Cerebellar cortex (tissue), 1 donor: ENCODE measurements around the gene MEGF6.

Experiments
- DNase-seq: peaks from one replicate; pipeline ENCODE4 v3.0.0-alpha.2; 2015; ENCODE audit warnings: low spot score

The MEGF6 gene

GRCh38 chr1:3608154-3608553 lies 3.2 kb downstream of the MEGF6 start:
- DNase-seq = no peak

GRCh38 chr1:3607703-3608065 lies 3.6 kb downstream of the MEGF6 start:
- DNase-seq = no peak

GRCh38 chr1:3606779-3607702 lies 4.3 kb downstream of the MEGF6 start:
- DNase-seq = no peak

DNA sequence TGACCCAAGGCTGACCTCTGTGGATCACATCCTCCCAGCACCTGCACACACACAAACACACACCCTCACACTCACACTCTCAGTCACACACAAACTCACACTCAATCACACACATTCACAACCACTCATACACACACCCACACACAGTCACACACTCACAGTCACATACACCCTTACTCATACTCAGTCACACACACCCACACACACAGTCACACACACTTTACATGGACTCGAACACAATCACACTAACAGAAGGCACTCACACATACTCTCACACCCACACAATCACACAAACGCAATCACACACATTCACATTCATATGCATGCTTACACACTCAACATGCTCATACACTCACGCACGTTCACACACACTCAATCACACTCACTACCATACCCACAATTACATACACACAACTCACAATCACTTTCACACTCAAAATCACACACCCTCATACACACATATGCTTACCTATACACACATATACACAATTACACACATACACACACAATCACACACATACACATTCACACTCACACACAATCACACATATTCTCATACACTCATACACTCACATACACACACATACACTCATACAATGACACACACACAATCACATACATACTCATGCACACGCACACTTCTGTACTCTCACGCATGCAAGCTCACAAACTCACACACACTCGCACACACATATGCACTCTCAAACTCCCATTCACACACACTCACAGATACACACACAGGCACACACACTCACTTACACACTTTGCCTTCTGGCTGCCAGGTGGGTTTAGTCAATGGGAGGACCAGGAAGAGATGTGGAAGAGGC lies 6.1 kb downstream of the MEGF6 start:
- no peak for DNase-seq

- no peak for DNase-seq
Observed at GRCh38 chr1:3604468-3604974, 6.8 kb downstream of the MEGF6 start.

- DNase-seq = no peak
Observed at GRCh38 chr1:3603571-3604467, 7.5 kb downstream of the MEGF6 start.

DNA sequence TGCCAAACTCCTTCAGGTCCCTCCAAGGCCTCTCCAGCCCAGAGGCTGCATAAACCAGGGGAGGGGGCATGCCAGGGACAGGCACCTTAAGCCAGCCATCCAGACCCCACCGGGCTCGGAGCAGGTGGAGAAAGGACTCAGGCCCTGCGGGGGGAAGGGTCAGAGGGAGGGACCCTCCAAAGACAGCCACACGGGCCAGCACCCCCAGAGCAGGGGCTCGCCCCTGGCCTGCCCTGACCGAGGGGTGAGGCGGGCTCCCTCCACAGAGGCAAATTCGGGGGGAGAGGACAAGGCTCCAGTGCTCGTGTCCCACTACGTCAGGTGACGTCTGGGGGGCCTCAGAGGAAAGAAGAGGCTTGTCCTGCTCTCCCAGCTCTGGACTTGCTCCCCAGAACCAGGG lies 8.2 kb downstream of the MEGF6 start:
- DNase-seq = no peak

DNA sequence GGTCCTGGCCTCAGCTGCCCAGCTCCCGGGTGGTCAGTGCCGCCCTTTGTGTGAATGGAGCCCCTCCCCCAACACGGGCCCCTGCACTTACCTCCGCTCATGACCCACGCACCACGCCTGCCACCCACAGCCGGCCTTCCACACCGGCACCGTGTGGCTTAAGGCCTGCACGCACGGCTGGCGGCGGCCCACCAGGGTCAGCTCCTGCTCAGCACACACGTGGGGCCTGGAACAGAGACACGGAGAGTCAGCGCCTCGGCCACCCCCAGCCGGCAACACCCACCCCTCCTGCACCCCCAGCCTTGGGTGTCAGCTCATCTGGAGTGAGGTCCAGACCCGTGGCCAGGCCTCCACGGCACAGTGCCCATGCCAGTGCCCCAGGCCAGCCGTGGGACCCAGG lies 8.9 kb downstream of the MEGF6 start:
- no peak for DNase-seq

- no peak for DNase-seq
Observed at GRCh38 chr1:3601743-3602142, 9.6 kb downstream of the MEGF6 start.

- no peak for DNase-seq
Observed at GRCh38 chr1:3600354-3600753, 11.0 kb downstream of the MEGF6 start.

DNA sequence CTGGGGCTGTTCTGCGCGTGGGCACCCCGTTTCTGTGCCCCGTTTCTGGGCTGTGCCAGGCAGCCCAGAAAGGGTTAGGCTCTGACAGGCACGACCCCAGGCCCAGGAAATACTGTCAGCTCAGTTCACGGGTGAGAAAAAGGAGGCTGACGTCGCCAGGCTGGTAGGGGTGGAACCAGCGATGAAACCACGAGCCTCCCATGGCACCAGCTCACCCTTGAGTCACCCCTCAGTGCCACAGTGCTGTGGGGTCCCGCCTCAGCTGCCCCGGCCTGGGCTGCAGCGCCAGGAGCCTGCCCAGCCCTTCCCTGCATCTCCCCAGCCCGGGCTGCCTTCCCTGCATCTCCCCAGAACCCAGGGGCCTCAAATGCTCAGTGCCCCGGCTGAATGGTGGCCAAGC lies 11.5 kb downstream of the MEGF6 start:
- DNase-seq = no peak

- DNase-seq = no peak
Observed at GRCh38 chr1:3599286-3599811, 12.0 kb downstream of the MEGF6 start.

GRCh38 chr1:3598522-3599285 lies 12.6 kb downstream of the MEGF6 start:
- DNase-seq = no peak

DNA sequence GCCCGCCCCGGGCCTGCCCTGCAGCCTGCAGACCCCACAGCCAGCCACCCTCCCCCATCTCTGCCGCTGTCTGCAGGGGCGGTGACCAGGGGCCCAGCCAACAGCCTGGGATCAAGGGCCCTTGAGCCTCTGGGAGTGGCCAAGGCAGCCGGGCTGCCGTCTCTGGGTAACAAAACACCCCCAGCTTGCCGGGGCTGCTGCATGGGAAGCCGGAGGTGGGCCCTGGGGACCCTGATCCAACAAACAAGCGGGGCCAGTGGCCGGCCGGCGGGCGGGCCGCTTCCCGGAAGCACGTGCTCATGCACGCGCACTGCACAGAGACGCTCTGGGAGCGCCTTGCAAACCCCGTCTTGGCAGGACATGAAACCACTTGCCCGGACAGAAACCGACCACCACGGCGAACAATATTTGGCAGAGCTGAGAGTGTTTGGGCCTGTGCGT lies 13.2 kb downstream of the MEGF6 start:
- no peak for DNase-seq

GRCh38 chr1:3597599-3597964 lies 13.7 kb downstream of the MEGF6 start:
- DNase-seq = no peak

GRCh38 chr1:3596663-3597598 lies 14.4 kb downstream of the MEGF6 start:
- no peak for DNase-seq

DNA sequence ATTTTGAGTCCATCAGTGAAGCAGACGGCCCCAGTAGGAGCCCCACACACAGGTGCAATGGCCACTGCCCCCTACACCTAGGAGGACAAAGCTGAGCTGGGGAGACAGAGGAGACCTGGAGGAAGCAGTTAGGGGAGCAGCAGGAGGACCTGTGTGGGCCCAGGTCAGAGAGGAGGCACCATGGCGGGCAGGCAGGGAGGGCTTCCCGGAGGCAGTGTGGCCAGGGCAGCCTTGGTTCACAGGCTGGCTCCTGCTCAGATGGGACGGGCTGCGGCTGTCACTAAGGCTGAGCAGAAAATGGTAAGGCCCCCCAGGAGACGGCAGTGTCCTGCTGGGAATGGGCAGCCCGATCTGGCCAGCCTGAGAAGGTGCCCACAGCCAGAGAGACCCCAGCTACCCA lies 15.4 kb downstream of the MEGF6 start:
- DNase-seq = no peak

DNA sequence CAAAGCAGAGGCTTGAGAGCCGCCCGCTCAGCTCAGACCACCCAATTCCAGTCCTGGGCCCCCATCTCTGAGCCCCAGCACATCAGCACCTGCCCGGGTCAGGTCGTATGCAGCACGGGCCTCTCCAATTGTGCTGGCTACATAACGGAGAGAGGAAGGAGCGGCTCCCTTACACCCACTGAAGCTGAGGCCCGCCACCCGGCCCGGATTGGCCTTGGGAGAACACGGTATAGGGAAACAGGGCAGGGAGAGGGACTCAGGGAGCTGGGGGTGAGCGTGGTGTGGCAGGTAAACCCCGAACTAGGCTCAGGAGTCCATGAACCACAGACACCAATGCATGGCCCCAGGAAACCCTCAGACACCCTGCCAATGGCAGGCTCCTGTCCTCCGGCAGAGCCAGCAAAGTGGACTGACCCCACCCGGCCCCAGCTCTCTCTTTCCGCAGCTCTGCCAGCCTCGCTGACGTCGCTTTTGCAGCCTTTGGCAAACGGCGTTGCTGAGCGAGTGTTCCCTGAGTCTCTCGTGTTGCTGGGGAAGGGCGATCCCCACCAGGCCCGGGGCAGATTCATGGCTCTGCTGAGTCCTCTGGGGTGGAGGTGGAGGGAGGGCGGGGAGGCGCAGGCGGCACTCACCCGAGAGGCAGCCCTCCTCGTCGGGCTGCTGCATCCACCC lies 16.5 kb downstream of the MEGF6 start:
- no peak for DNase-seq

DNA sequence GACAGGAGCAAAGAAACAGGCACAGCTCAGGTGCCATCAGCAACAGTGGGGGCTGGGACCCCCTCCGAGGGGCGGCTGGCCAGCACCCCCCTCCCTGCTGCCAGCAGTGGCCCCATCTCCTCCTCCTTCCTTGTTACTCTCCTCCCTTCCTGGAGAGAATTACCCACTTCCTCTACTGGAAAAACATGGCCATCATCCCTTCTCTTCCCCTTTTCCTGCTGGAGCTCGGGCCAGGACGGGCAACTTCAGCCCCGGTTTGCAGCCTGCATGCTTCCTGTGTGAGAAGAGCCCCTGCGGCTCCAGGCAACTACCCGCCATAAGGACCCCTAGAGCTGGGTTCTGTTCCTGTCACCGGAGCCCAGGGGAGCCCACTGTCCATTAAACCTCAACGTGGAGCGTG lies 17.6 kb downstream of the MEGF6 start:
- DNase-seq = no peak
